GM12801 (cell line): Measurements from ENCODE around the gene KCNK6.

ENCODE experiments used
- TF ChIP-seq, protein P1 (sequence below): IDR thresholded peaks from one replicate; pipeline ENCODE4 v1.5.1; 2011; ENCODE audit warnings: control low read depth; ENCODE audit not compliant: insufficient read length; ENCODE audit errors: extremely low read depth

Gene KCNK6

DNA sequence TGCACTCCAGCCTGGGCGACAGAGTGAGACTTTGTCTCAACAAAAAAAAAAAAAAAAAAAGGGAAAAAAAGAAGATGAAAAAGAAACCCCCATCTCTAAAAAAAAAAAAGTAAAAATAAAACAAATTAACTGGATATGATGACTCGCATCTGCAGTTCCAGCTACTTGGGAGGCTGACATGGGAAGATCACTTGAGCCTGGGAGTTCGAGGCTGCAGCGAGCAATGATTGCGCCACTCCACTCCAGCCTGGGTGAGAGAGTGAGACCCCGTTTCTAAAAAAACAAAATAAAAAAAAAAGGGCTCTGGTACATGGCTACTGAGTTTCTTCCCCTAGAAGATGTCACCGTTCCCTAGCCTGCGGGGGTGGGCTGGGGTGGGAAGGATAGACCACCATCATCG is 13.6 kb downstream of the KCNK6 start:
- TF ChIP-seq, protein P1, sequence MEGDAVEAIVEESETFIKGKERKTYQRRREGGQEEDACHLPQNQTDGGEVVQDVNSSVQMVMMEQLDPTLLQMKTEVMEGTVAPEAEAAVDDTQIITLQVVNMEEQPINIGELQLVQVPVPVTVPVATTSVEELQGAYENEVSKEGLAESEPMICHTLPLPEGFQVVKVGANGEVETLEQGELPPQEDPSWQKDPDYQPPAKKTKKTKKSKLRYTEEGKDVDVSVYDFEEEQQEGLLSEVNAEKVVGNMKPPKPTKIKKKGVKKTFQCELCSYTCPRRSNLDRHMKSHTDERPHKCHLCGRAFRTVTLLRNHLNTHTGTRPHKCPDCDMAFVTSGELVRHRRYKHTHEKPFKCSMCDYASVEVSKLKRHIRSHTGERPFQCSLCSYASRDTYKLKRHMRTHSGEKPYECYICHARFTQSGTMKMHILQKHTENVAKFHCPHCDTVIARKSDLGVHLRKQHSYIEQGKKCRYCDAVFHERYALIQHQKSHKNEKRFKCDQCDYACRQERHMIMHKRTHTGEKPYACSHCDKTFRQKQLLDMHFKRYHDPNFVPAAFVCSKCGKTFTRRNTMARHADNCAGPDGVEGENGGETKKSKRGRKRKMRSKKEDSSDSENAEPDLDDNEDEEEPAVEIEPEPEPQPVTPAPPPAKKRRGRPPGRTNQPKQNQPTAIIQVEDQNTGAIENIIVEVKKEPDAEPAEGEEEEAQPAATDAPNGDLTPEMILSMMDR = no peak

- TF ChIP-seq, protein P1 = no peak
These were observed 16.4 kb downstream of the KCNK6 start for GRCh38 chr19:38335949-38336637.

DNA sequence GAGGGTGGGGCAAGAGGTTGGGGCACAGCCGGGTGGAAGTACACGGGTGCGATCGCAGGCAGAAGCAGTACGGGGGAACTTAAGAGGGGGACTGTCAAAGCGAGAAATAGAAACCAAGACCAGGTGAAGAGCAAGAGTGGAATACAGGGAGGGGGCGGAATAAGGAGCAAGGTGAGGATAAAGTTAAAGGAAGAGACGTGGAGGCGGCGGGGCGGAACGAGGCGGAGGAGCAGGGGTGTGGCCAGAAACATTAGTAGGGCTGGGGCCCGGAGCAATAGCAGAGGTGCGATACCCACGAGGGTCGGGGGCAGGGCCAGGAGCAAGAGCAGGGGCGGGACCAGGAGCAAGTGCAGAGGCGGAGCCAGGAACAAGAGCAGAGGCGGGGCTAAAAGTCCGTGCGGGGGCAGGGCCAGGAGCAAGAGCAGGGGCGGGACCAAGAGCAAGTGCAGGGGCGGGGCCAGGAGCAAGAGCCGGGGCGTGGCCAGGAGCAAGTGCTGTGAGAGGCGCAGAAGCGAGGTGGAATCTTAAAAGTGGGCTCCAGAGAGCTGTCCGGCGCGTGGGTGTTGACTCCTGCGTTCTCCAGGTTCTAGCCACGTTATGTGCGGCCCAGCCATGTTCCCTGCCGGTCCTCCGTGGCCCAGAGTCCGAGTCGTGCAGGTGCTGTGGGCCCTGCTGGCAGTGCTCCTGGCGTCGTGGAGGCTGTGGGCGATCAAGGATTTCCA is 17.2 kb downstream of the KCNK6 start:
- TF ChIP-seq, protein P1 = no peak

DNA sequence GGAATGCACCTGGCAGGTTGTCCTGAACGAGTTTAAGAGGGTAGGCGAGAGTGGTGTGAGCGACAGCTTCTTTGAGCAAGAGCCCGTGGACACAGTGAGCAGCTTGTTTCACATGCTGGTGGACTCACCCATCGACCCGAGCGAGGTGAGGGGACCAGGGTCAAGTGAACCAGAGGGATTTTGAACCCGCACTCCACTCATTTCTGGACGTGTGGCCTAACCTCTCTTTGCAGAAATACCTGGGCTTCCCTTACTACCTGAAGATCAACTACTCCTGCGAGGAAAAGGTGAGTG is 17.7 kb downstream of the KCNK6 start:
- TF ChIP-seq, protein P1 = no peak

DNA sequence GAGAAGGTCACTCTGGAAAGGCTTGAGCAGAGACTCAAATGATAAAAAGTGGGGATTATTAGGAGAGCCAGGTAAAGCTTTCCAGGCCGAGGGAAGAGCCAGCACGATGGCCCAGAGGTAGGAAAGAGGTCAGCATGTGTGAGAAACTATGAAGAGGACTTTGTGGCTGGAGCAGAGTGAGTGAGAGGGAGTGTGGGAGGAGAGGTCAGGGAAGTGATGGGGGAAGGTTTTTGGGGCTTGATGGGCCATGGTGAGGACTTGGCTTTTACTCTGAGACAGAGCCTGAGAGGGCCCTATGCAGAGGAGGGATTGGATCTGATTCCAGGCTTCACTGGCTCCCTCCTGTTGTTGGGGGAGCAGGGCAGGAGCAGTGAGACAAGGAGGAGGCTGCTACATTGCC is 21.3 kb downstream of the KCNK6 start:
- TF ChIP-seq, protein P1 = no peak

DNA sequence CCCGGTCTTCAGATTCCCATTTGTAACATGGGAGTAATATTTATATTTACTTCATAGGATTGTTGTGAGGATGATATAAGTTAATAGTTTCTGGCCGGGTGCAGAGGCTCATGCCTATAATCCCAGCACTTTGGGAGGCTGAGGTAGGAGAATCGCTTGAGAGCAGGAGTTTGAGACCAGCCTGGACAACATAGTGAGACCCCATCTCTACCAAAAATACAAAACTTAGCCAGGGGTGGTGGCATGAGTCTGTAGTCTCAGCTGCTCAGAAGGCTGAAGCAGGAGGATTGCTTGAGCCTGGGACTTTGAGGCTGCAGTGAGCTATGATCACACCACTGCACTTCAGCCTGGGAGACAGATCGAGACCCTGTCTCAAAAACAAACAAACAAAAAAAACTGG is 27.2 kb downstream of the KCNK6 start:
- TF ChIP-seq, protein P1 = no peak

DNA sequence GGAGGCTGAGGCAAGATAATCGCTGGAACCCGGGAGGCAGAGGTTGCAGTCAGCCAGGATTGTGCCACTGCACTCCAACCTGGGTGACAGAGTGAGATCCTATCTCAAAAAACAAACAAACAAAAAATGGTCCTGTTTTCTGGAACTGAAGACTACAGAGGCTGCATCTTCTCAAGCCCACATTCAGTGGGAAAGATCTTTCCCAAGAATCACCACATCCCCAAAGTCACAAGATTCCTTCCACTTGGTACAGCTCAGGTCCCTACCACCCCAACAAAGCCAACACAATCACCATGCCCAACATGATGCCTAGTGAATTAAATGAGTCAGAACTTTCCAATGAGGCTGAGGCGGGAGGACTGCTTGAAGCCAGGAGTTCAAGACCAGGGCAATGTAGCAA is 31.2 kb downstream of the KCNK6 start:
- TF ChIP-seq, protein P1 = no peak
